Activated naive CD8-positive, alpha-beta T cell (primary cell): ENCODE data around the gene GAS7.
A peak's percentile ranks its signal among the peaks of the same experiment; 100 is the strongest.

ENCODE experiments used
- H3K27ac Mint-ChIP-seq: one replicate; pipeline ENCODE4 v1.8.0; 2021; ENCODE audit warnings: mixed read lengths
- H3K27me3 Mint-ChIP-seq: one replicate; pipeline ENCODE4 v1.8.0; 2021; ENCODE audit warnings: mixed read lengths
- H3K36me3 Mint-ChIP-seq: one replicate; pipeline ENCODE4 v1.8.0; 2021; ENCODE audit warnings: mixed read lengths
- H3K4me1 Mint-ChIP-seq: one replicate; pipeline ENCODE4 v1.8.0; 2021; ENCODE audit warnings: low read depth, mixed read lengths
- H3K4me3 Mint-ChIP-seq: one replicate; pipeline ENCODE4 v1.8.0; 2021; ENCODE audit warnings: mild to moderate bottlenecking, mixed read lengths
- H3K9me3 Mint-ChIP-seq: one replicate; pipeline ENCODE4 v1.8.0; 2021; ENCODE audit warnings: low read depth, mixed read lengths

The GAS7 gene

GRCh38 chr17:10211666-10212065, 13.3 kb upstream of the GAS7 start:
- no peak overlapping the region for H3K27ac Mint-ChIP-seq
- H3K36me3 Mint-ChIP-seq: no peaks in the 10 kb centered on the region
- no peak overlapping the region for H3K4me3 Mint-ChIP-seq
- no peaks in the 10 kb centered on the region for H3K9me3 Mint-ChIP-seq
- peaks cover 2% of the 10 kb centered on the region for H3K27me3 Mint-ChIP-seq
- H3K4me1 Mint-ChIP-seq: no peaks in the 10 kb centered on the region

- Mint-ChIP-seq H3K27me3 (peaks cover 2% of the 10 kb centered on the region), H3K36me3 (no peaks in the 10 kb centered on the region), H3K9me3 (peaks cover 4% of the 10 kb centered on the region), H3K27ac (no peak overlapping the region), H3K4me1 (no peaks in the 10 kb centered on the region), H3K4me3 (no peak overlapping the region)
These were observed 11.8 kb upstream of the GAS7 start for GRCh38 chr17:10210151-10210574.

GRCh38 chr17:10208604-10209193, 10.3 kb upstream of the GAS7 start:
- Mint-ChIP-seq H3K4me3 (no peak overlapping the region), H3K27ac (no peak overlapping the region)

GRCh38 chr17:10207153-10207552, 8.7 kb upstream of the GAS7 start:
- Mint-ChIP-seq H3K27me3 (peaks cover 2% of the 10 kb centered on the region), H3K4me1 (no peaks in the 10 kb centered on the region), H3K27ac (no peak overlapping the region), H3K36me3 (no peaks in the 10 kb centered on the region), H3K9me3 (peaks cover 8% of the 10 kb centered on the region), H3K4me3 (no peak overlapping the region)

More at GRCh38 chr17:10208604-10209193, 10.3 kb upstream of the GAS7 start:
- Mint-ChIP-seq H3K4me1 (no peaks in the 10 kb centered on the region), H3K36me3 (no peaks in the 10 kb centered on the region), H3K27me3 (peaks cover 2% of the 10 kb centered on the region), H3K9me3 (peaks cover 8% of the 10 kb centered on the region)

- H3K36me3 Mint-ChIP-seq: no peaks in the 10 kb centered on the region
- peaks cover 8% of the 10 kb centered on the region for H3K9me3 Mint-ChIP-seq
- peaks cover 5% of the 10 kb centered on the region for H3K27me3 Mint-ChIP-seq
- no peaks in the 10 kb centered on the region for H3K4me1 Mint-ChIP-seq
- no peak overlapping the region for H3K27ac Mint-ChIP-seq
- H3K4me3 Mint-ChIP-seq: no peak overlapping the region
These were observed 7.3 kb upstream of the GAS7 start for GRCh38 chr17:10205549-10206185.

- H3K27me3 Mint-ChIP-seq: peaks cover 14% of the 10 kb centered on the region
- no peak overlapping the region for H3K4me3 Mint-ChIP-seq
- H3K27ac Mint-ChIP-seq: no peak overlapping the region
- H3K4me1 Mint-ChIP-seq: peaks cover 8% of the 10 kb centered on the region
- peaks cover 8% of the 10 kb centered on the region for H3K9me3 Mint-ChIP-seq
- no peaks in the 10 kb centered on the region for H3K36me3 Mint-ChIP-seq
These were observed 3.3 kb upstream of the GAS7 start for GRCh38 chr17:10201680-10202079.

GRCh38 chr17:10200645-10201044, 2.2 kb upstream of the GAS7 start:
- peaks cover 14% of the 10 kb centered on the region for H3K27me3 Mint-ChIP-seq
- H3K27ac Mint-ChIP-seq: no peak overlapping the region
- H3K4me3 Mint-ChIP-seq: no peak overlapping the region
- H3K9me3 Mint-ChIP-seq: peaks cover 4% of the 10 kb centered on the region
- H3K4me1 Mint-ChIP-seq: peaks cover 8% of the 10 kb centered on the region
- no peaks in the 10 kb centered on the region for H3K36me3 Mint-ChIP-seq

GRCh38 chr17:10200016-10200415, 1.6 kb upstream of the GAS7 start:
- Mint-ChIP-seq H3K27ac (no peak overlapping the region), H3K9me3 (peaks cover 4% of the 10 kb centered on the region), H3K4me3 (peak overlapping the region; percentile 68), H3K36me3 (no peaks in the 10 kb centered on the region), H3K27me3 (peaks cover 14% of the 10 kb centered on the region), H3K4me1 (peaks cover 8% of the 10 kb centered on the region)

- Mint-ChIP-seq H3K4me1 (peaks cover 8% of the 10 kb centered on the region), H3K27ac (no peak overlapping the region), H3K36me3 (peaks cover 5% of the 10 kb centered on the region), H3K27me3 (peaks cover 14% of the 10 kb centered on the region), H3K4me3 (peak overlapping the region; percentile 38), H3K9me3 (peaks cover 10% of the 10 kb centered on the region)
These were observed 491 bp downstream of the GAS7 start for GRCh38 chr17:10197721-10198508.

- Mint-ChIP-seq H3K27me3 (peaks cover 14% of the 10 kb centered on the region), H3K36me3 (peaks cover 5% of the 10 kb centered on the region), H3K27ac (no peak overlapping the region), H3K9me3 (peaks cover 10% of the 10 kb centered on the region), H3K4me1 (peaks cover 8% of the 10 kb centered on the region), H3K4me3 (no peak overlapping the region)
These were observed 1.1 kb downstream of the GAS7 start for GRCh38 chr17:10197362-10197720.

GRCh38 chr17:10196941-10197340, 1.5 kb downstream of the GAS7 start:
- peaks cover 10% of the 10 kb centered on the region for H3K9me3 Mint-ChIP-seq
- peaks cover 8% of the 10 kb centered on the region for H3K36me3 Mint-ChIP-seq
- no peak overlapping the region for H3K27ac Mint-ChIP-seq
- peaks cover 14% of the 10 kb centered on the region for H3K27me3 Mint-ChIP-seq
- no peak overlapping the region for H3K4me3 Mint-ChIP-seq
- H3K4me1 Mint-ChIP-seq: peaks cover 8% of the 10 kb centered on the region

GRCh38 chr17:10196384-10196895, 2.0 kb downstream of the GAS7 start:
- Mint-ChIP-seq H3K36me3 (peaks cover 8% of the 10 kb centered on the region), H3K27me3 (peaks cover 12% of the 10 kb centered on the region), H3K9me3 (peaks cover 10% of the 10 kb centered on the region), H3K4me3 (peak overlapping the region; percentile 30), H3K4me1 (peaks cover 8% of the 10 kb centered on the region), H3K27ac (no peak overlapping the region)

GRCh38 chr17:10195090-10195805, 3.2 kb downstream of the GAS7 start:
- peaks cover 10% of the 10 kb centered on the region for H3K9me3 Mint-ChIP-seq
- no peak overlapping the region for H3K27ac Mint-ChIP-seq
- H3K27me3 Mint-ChIP-seq: peaks cover 8% of the 10 kb centered on the region
- H3K36me3 Mint-ChIP-seq: peaks cover 8% of the 10 kb centered on the region
- peaks cover 8% of the 10 kb centered on the region for H3K4me1 Mint-ChIP-seq
- no peak overlapping the region for H3K4me3 Mint-ChIP-seq

GRCh38 chr17:10193632-10194031, 4.8 kb downstream of the GAS7 start:
- H3K4me3 Mint-ChIP-seq: no peak overlapping the region
- H3K27me3 Mint-ChIP-seq: no peaks in the 10 kb centered on the region
- peaks cover 1% of the 10 kb centered on the region for H3K4me1 Mint-ChIP-seq
- H3K27ac Mint-ChIP-seq: no peak overlapping the region
- peaks cover 10% of the 10 kb centered on the region for H3K9me3 Mint-ChIP-seq
- H3K36me3 Mint-ChIP-seq: peaks cover 8% of the 10 kb centered on the region

- H3K27me3 Mint-ChIP-seq: no peaks in the 10 kb centered on the region
- H3K36me3 Mint-ChIP-seq: peaks cover 8% of the 10 kb centered on the region
- H3K4me1 Mint-ChIP-seq: peaks cover 1% of the 10 kb centered on the region
- no peak overlapping the region for H3K27ac Mint-ChIP-seq
- peaks cover 10% of the 10 kb centered on the region for H3K9me3 Mint-ChIP-seq
- H3K4me3 Mint-ChIP-seq: no peak overlapping the region
These were observed 5.4 kb downstream of the GAS7 start for GRCh38 chr17:10192972-10193371.
